Glutamatergic neuron (in vitro differentiated cells): Measurements from ENCODE around the gene BTK. TPM values are rescaled to one million over a fixed set of nuclear protein-coding genes. Genes with fewer than 3 reads are reported as not detected.

Source experiments
- DNase-seq: peaks from one replicate; pipeline ENCODE4 v3.0.0; 2022
- H3K27ac Mint-ChIP-seq: one replicate; pipeline ENCODE4 v1.8.0; 2020; ENCODE audit warnings: mild to moderate bottlenecking, mixed read lengths, inconsistent platforms; ENCODE audit not compliant: unreplicated experiment
- H3K27me3 Mint-ChIP-seq: one replicate; pipeline ENCODE4 v1.8.0; 2020; ENCODE audit warnings: mild to moderate bottlenecking, moderate library complexity, mixed read lengths, inconsistent platforms; ENCODE audit not compliant: unreplicated experiment
- H3K36me3 Mint-ChIP-seq: one replicate; pipeline ENCODE4 v1.8.0; 2020; ENCODE audit warnings: mild to moderate bottlenecking, mixed read lengths, inconsistent platforms; ENCODE audit not compliant: unreplicated experiment
- H3K4me1 Mint-ChIP-seq: one replicate; pipeline ENCODE4 v1.8.0; 2020; ENCODE audit warnings: mild to moderate bottlenecking, low read depth, mixed read lengths, inconsistent platforms; ENCODE audit not compliant: unreplicated experiment
- H3K4me3 Mint-ChIP-seq: one replicate; pipeline ENCODE4 v1.8.0; 2020; ENCODE audit warnings: mild to moderate bottlenecking, mixed read lengths, inconsistent platforms; ENCODE audit not compliant: unreplicated experiment
- H3K9me3 Mint-ChIP-seq: one replicate; pipeline ENCODE4 v1.8.0; 2020; ENCODE audit warnings: mild to moderate bottlenecking, moderate library complexity, mixed read lengths, inconsistent platforms; ENCODE audit not compliant: unreplicated experiment
- CTCF ChIP-seq: fragments of 200-600 bp; sonication (generic); IDR thresholded peaks from one replicate; pipeline ENCODE4 v1.5.0; 2021; ENCODE audit not compliant: partially characterized antibody, unreplicated experiment
- long read RNA-seq: library from polyadenylated mRNA; unstranded; transcript quantifications from one replicate; pipeline ENCODE4 v2.0.0, GENCODE V29; 2020; ENCODE audit not compliant: unreplicated experiment
- total RNA-seq: library from RNA; stranded (reverse); fragmentation: NEBNext Ultra II Directional; extraction: Animal tissue kit (Norgen Biotek cat#: 25700); gene quantifications from one replicate; pipeline ENCODE4 v1.2.1, GENCODE V29; 2021; ENCODE audit not compliant: unreplicated experiment

BTK gene
- total RNA-seq, result 1.1 TPM
- long read RNA-seq, result 0 reads

- Mint-ChIP-seq H3K9me3 (peaks cover 2% of the 10 kb centered on the region), H3K27me3 (peaks cover 3% of the 10 kb centered on the region), H3K27ac (no peak within 1 kb of the TSS), H3K4me3 (no peak within 1 kb of the TSS), H3K4me1 (peaks cover 1% of the 10 kb centered on the region), H3K36me3 (no peaks in the 10 kb centered on the region)
- no peak for DNase-seq
- no peak for TF ChIP-seq CTCF
Observed at GRCh38 chrX:101385795-101386541, at the start of gene BTK. Gene BTK, minus strand, starts transcription at chrX:101386191. Its CDS starts 10,907 bp downstream, at chrX:101375284.

GRCh38 chrX:101430457-101431078 is 44.6 kb upstream of the BTK start:
- no peaks in the 10 kb centered on the region for H3K9me3 Mint-ChIP-seq
- H3K4me1 Mint-ChIP-seq, result no peaks in the 10 kb centered on the region
- peaks cover 2% of the 10 kb centered on the region for H3K27me3 Mint-ChIP-seq
- no peak for DNase-seq
- H3K4me3 Mint-ChIP-seq, result no peak overlapping the region
- H3K36me3 Mint-ChIP-seq, result no peaks in the 10 kb centered on the region
- TF ChIP-seq CTCF, result no peak
- no peak overlapping the region for H3K27ac Mint-ChIP-seq

GRCh38 chrX:101429934-101430333 is 43.9 kb upstream of the BTK start:
- H3K4me3 Mint-ChIP-seq, result no peak overlapping the region
- no peak for TF ChIP-seq CTCF
- no peaks in the 10 kb centered on the region for H3K36me3 Mint-ChIP-seq
- no peaks in the 10 kb centered on the region for H3K27me3 Mint-ChIP-seq
- H3K27ac Mint-ChIP-seq, result no peak overlapping the region
- H3K9me3 Mint-ChIP-seq, result peaks cover 2% of the 10 kb centered on the region
- DNase-seq, result no peak
- no peaks in the 10 kb centered on the region for H3K4me1 Mint-ChIP-seq

- no peak for TF ChIP-seq CTCF
- H3K4me3 Mint-ChIP-seq, result no peak overlapping the region
- no peaks in the 10 kb centered on the region for H3K36me3 Mint-ChIP-seq
- peaks cover 2% of the 10 kb centered on the region for H3K9me3 Mint-ChIP-seq
- DNase-seq, result no peak
- no peaks in the 10 kb centered on the region for H3K27me3 Mint-ChIP-seq
- H3K4me1 Mint-ChIP-seq, result no peaks in the 10 kb centered on the region
- H3K27ac Mint-ChIP-seq, result no peak overlapping the region
Observed at GRCh38 chrX:101427954-101428353, 42.0 kb upstream of the BTK start.

GRCh38 chrX:101419489-101419888 is 33.5 kb upstream of the BTK start:
- no peak overlapping the region for H3K4me3 Mint-ChIP-seq
- H3K27me3 Mint-ChIP-seq, result peaks cover 1% of the 10 kb centered on the region
- no peaks in the 10 kb centered on the region for H3K36me3 Mint-ChIP-seq
- peaks cover 5% of the 10 kb centered on the region for H3K4me1 Mint-ChIP-seq
- DNase-seq, result no peak
- TF ChIP-seq CTCF, result no peak
- peaks cover 3% of the 10 kb centered on the region for H3K9me3 Mint-ChIP-seq
- no peak overlapping the region for H3K27ac Mint-ChIP-seq
